Measurements from ENCODE around the gene LRRN3. TPM values are rescaled to one million over a fixed set of nuclear protein-coding genes. Genes with fewer than 3 reads are reported as not detected.

Gene LRRN3
- total RNA-seq, 6 experiments from 2014 or later = 0.19 to 0.31 (median 0.22) TPM; not detected in 2

DNA sequence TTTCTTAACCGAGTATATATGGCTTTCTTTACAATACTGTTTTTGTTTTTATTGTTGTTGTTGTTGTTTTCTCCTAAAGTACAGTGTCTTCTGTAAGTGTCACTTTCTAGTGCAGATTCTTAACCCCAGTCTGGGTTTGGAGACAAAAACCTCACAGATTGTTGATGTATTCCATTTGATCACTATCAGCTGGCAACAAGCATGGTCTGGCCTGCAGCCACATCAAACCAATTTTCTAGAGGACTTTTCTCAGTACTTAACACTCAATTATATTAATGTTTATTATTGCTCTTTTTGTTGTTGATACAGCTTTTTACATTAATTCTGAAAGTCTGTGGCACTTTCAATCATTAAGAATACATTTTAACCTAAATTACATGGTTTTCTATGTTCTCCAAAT lies 17.1 kb downstream of the LRRN3 start:
- H3K36me3 ChIP-seq = no peaks in the 10 kb centered on the region
- H3K9me3 ChIP-seq = no peaks in the 10 kb centered on the region
- peak; percentile 67 to 88 (median 86) for ATAC-seq
- 87% methylated on average over 1 of the region's 1 CpG for WGBS (ENCODE audit: insufficient coverage, low coverage, low lambda C conversion rate, missing lambda C conversion rate)
- intact Hi-C loops (cut with DNase I) = no loop called here
- no peak overlapping the region for H3K27ac ChIP-seq
- H3K27me3 ChIP-seq = no peaks in the 10 kb centered on the region
- H3K4me1 ChIP-seq = peaks cover 0 to 12% (median 4%) of the 10 kb centered on the region in 4 donors
- TF ChIP-seq CTCF (IDR thresholded peaks at IDR 0.05) (no peak), POLR2A (IDR thresholded peaks at IDR 0.05) (no peak)
- H3K4me3 ChIP-seq = no peak overlapping the region
- DNase-seq = peak; percentile 37 to 61 (median 60)

GRCh38 chr7:111108496-111108895 lies 17.6 kb downstream of the LRRN3 start:
- Histone ChIP-seq H3K36me3 (no peaks in the 10 kb centered on the region), H3K4me3 (no peak overlapping the region), H3K27me3 (no peaks in the 10 kb centered on the region), H3K9me3 (no peaks in the 10 kb centered on the region), H3K27ac (no peak overlapping the region), H3K4me1 (peaks cover 0 to 12% (median 4%) of the 10 kb centered on the region in 4 donors)
- intact Hi-C loops (cut with DNase I) = no loop called here
- ATAC-seq (peak in 3 of 4 donors; percentile 63 to 75 (median 72)), DNase-seq (no peak)
- WGBS (ENCODE audit: insufficient coverage, low coverage, low lambda C conversion rate, missing lambda C conversion rate) = 53% methylated on average over 3 of the region's 3 CpGs
- TF ChIP-seq POLR2A (IDR thresholded peaks at IDR 0.05) (no peak), CTCF (IDR thresholded peaks at IDR 0.05) (no peak)

- Histone ChIP-seq H3K27ac (no peak overlapping the region), H3K4me3 (no peak overlapping the region), H3K27me3 (no peaks in the 10 kb centered on the region), H3K9me3 (no peaks in the 10 kb centered on the region), H3K4me1 (peaks cover 0 to 10% (median 4%) of the 10 kb centered on the region in 4 donors), H3K36me3 (no peaks in the 10 kb centered on the region)
- TF ChIP-seq POLR2A (IDR thresholded peaks at IDR 0.05) (no peak), CTCF (IDR thresholded peaks at IDR 0.05) (no peak)
- intact Hi-C loops (cut with DNase I) = no loop called here
- ATAC-seq (no peak), DNase-seq (no peak)
- 77% methylated on average over 2 of the region's 2 CpGs for WGBS (ENCODE audit: insufficient coverage, low coverage, low lambda C conversion rate, missing lambda C conversion rate)
These were observed 21.5 kb downstream of the LRRN3 start for GRCh38 chr7:111112439-111112838.

- Histone ChIP-seq H3K4me1 (peaks cover 0 to under 1% (median 0%) of the 10 kb centered on the region in 4 donors), H3K27me3 (no peaks in the 10 kb centered on the region), H3K9me3 (no peaks in the 10 kb centered on the region), H3K4me3 (no peak overlapping the region), H3K27ac (no peak overlapping the region), H3K36me3 (no peaks in the 10 kb centered on the region)
- intact Hi-C loops (cut with DNase I) = no loop called here
- no peak for DNase-seq
- TF ChIP-seq POLR2A (IDR thresholded peaks at IDR 0.05) (no peak), CTCF (IDR thresholded peaks at IDR 0.05) (no peak)
- ATAC-seq = peak in 3 of 4 donors; percentile 45 to 94 (median 63)
- WGBS (ENCODE audit: insufficient coverage, low coverage, low lambda C conversion rate, missing lambda C conversion rate) = 20% methylated on average over 1 of the region's 1 CpG
These were observed 22.5 kb downstream of the LRRN3 start for GRCh38 chr7:111113263-111114017.

Measured in right lobe of liver (tissue), 6 donors.